Activated T-cell treated with anti-CD3 and anti-CD28 coated beads, Interleukin-2, amount 50 U/mL, for 48 hours (primary cell): Measurements from ENCODE around the gene WDR48.

ENCODE experiments used
- DNase-seq, 2 experiments: peaks; one replicate each; pipeline ENCODE4 v3.0.0-alpha.2; 2020

Gene WDR48

DNA sequence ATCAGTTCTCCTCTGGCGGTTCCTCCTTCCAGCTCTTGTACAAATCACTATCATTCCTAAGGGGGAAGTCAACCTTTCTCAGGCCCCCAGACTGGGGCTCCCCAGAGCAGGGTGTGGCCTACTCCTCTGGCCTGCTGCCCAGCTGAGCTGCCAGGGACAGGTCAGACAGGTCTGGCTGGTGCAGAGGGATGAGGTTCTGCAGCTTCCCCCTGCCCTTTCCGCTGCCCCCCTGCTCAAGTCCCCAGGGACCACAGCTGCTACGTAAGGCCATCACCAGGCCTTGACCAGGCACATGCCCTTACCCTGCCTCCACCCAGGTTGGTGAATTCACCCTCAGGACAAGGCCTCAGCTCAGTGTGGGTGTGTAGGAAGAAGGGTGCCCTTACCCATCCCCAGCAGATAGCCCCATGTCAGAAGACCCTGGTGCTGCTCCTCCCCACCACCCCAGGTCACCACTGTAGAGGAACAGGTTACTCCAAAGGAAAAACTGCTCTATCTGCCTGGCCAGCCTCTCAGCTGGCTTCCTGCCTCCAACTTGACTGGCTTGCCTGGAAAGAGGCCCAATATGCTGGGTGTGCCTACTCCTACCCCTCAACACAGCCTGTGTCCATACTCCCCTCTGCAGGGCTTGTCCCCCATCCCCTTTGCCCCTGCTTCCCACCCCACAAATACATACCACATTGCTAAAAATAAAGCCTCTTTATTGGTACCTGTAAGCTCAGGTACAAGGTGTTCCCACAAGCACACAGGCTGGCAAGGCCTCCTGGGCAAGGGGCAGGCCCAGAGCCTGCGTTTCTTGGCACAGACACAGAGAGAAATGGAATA lies 89.6 kb downstream of the WDR48 start:
- peak in 1 of 2 experiments; percentile 15 for DNase-seq

DNA sequence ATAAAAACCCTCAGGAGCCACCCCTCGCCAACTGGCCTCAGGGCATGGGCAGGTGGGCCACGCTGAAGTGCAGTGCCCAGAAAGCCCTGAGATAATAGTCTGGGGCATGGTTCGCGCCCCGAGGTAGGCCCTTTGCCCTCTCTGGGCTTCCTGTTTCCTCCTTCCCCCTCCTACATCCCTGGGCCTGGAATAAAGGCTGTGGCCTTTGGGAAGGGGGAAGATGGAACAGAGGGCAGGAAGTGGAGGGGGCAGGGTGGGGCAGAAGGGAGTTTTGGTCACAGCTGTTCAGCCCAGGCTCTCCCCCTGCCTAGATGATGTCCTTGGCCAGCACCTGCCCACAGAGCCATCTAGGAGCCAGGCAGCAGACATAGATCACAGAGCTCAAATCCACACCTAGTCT lies 90.3 kb downstream of the WDR48 start:
- peak in 1 of 2 experiments; percentile 16 for DNase-seq

DNA sequence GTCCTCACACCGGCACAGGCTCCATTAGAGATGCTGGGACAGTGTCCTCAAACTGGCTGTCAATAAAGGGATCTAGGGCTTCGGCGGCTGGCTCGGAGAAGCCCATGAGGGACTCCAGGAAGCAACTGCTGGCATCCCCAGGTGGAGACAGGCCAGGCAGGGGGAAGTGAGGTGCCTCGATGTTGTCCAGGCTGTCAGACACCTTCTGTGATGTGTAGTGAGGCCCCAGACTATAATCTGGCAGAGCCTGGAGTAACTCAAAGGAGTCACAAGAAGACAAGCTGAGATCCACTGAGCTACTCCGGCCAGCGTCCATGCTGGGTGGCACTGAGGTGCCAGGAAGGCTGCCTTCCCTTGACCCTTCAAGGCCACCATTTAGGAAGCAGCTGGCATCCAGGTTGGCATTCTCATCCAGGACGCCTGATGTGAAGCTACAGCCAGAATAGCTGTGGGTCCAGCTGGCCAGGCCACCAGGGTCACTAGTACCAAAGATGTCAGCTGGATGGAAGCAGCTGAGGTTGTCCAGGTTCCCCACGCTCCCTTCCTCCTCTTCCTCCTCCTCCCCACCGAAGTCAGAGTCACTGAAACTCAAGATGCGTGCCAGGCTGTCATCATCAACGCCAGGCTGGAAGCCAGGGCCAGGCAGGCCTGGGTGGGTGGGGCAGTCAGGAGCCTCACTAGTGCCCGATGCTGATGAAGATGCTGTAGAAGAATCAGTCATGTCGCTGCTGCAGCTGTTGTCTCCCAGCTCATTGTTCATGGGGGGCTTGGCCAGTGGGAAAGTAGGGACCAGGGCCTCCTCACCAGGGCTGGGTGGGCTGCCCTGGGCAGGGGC lies 91.5 kb downstream of the WDR48 start:
- DNase-seq: peak in 1 of 2 experiments; percentile 16

DNA sequence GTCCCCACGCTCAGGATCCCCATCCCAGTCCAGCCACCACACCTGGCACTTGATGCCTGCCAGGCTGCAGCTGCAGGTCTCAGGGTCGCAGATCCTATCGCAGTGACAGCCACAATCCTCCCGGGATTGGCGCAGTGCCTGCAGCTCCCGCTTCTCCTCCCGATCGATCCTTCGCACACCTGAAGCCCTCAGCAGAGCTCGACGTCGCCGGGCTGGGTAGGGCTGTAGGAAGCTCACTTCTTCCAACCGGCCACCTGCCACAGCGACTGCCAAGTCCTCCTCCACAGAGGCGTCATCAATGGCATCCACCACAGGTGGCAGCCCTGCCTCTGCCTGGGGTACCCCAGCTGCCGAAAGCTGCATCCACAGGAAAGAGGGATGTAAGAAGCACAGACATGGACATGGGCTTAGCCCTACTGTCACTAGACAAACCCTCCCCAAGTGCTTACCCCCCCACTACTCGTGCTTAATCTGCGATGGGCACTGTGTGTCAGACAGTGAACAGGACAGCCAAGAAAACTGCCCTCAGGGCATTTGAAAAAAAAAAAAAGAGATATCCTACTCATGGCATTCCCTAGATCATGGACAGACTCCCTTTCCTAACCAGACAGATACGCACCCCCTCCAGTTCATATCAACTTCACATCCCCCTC lies 92.4 kb downstream of the WDR48 start:
- peak in 1 of 2 experiments; percentile 18 for DNase-seq

DNA sequence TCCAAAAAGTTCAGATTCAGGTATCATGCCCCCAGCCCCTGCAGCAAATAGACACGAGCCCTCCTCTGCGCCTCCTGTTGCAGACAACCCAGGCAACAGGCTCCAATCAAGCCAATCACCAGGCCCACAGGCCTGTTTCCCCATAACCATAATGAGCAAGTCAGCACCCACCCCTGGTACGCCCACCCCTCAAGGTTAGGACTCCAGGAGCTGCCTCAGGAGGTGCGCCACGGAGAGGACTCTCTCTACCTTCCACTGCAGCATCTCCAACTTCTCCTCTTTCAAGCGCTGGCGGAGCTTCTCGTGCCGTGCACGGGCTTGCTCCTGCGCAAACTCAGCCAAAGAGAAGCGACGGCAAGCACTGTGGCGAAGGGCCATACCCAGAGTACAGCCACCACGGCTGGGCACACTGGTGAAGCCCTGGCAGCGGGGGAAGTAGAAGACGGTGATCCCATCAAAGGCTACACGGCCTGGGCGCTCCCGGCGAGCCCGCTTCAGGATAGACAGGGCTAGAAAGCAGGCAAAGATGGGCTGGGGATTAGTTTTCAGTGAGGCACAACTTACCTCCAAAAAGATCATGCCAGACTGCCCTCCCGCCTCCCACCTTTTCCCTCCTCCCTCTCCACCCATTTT lies 93.0 kb downstream of the WDR48 start:
- peak in 1 of 2 experiments; percentile 13 for DNase-seq

DNA sequence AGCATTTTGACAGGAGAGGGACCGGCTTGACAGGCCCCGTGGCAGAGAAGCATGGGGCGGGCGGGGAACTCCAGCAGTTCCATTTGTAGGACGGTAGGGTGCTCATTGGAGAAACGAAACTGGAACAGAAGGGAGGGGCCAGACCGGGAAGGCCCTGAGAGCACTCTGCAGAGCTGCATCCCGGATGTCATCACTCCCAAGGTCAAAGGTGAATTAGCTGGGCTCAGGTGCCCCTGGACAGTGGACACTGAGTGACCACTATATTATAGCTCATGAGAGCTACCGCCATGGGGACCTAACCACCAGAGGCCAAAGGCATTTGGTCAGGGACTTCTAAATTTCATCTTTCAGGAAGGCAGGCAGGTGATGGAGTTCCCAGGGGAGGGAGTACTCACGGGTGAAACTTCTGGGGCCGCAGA lies 94.3 kb downstream of the WDR48 start:
- DNase-seq: peak in 1 of 2 experiments; percentile 14
